GM23338 (cell line): ENCODE results near the gene GPSM1.

ENCODE experiments used
- EZH2 ChIP-seq: fragments of 200-600 bp; sonication (generic); IDR thresholded peaks from one replicate; pipeline ENCODE4 v1.8.0; 2017; ENCODE audit warnings: antibody characterized with exemption, mild to moderate bottlenecking, low read depth; ENCODE audit not compliant: unreplicated experiment
- EZH2phosphoT487 ChIP-seq: fragments of 200-600 bp; sonication (generic); IDR thresholded peaks from one replicate; pipeline ENCODE4 v1.8.1; 2018; ENCODE audit warnings: antibody characterized with exemption; ENCODE audit not compliant: unreplicated experiment
- STAT1 ChIP-seq: IDR thresholded peaks from one replicate; pipeline ENCODE4 v1.6.1; 2016; ENCODE audit warnings: antibody characterized with exemption; ENCODE audit not compliant: unreplicated experiment
- TF ChIP-seq, protein P1 (sequence below), 2 experiments: fragments of 200-600 bp in 1 of 2; sonication (generic) in 1 of 2; conservative IDR thresholded peaks; 2 replicates each; pipeline versions ENCODE4 v1.5.1 to v1.6.1; 2016 to 2017; ENCODE audit warnings: antibody characterized with exemption in 2 of 2, low read depth in 2 of 2, mild to moderate bottlenecking in 2 of 2, moderate library complexity in 1 of 2

DNA sequence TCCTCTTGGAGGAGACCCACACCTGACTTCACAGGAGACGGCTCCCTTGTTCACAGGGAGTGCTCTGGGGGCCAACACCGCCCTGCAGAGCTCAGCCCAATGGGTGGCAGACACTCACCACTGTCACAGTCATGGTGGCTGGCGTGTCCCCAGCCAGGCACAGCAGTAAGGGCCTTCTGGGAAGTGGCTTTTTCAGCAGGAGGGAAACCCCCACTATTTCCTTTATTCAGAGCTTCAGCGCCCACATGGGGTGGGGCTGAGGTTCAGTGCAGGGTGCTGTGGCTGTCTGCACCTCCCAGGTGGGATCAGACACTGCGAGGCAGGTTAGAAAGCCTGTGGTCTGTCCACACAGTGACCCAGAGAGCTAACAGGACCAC is 76.2 kb downstream of the GPSM1 start:
- TF ChIP-seq, protein P1, sequence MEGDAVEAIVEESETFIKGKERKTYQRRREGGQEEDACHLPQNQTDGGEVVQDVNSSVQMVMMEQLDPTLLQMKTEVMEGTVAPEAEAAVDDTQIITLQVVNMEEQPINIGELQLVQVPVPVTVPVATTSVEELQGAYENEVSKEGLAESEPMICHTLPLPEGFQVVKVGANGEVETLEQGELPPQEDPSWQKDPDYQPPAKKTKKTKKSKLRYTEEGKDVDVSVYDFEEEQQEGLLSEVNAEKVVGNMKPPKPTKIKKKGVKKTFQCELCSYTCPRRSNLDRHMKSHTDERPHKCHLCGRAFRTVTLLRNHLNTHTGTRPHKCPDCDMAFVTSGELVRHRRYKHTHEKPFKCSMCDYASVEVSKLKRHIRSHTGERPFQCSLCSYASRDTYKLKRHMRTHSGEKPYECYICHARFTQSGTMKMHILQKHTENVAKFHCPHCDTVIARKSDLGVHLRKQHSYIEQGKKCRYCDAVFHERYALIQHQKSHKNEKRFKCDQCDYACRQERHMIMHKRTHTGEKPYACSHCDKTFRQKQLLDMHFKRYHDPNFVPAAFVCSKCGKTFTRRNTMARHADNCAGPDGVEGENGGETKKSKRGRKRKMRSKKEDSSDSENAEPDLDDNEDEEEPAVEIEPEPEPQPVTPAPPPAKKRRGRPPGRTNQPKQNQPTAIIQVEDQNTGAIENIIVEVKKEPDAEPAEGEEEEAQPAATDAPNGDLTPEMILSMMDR (conservative IDR thresholded peaks at IDR 0.05; ENCODE audit: low read depth in 2 of 2) = no peak
- TF ChIP-seq EZH2phosphoT487 = no peak
- TF ChIP-seq EZH2 = no peak
- no peak for TF ChIP-seq STAT1
